Activated CD4-positive, alpha-beta T cell treated with anti-CD3 and anti-CD28 coated beads, Interleukin-2, amount 10 ng/mL, durations not matched to agents 7 days and 5 days (primary cell): ENCODE measurements around the gene CDCA7L. TPM values are rescaled to one million over a fixed set of nuclear protein-coding genes. Genes with fewer than 3 reads are reported as not detected.

Experiments
- CTCF ChIA-PET: fragments of 350-600 bp; sonication (Branson Sonifier 250); formaldehyde crosslinking; loops from one replicate; lab custom pipeline; 2021; ENCODE audit warnings: antibody characterized with exemption; lab: Charles Lee
- POLR2A ChIA-PET: fragments of 350-600 bp; sonication (Branson Sonifier 250); formaldehyde crosslinking; loops from one replicate; lab custom pipeline; 2021; ENCODE audit warnings: antibody characterized with exemption; lab: Charles Lee
- DNase-seq: peaks from one replicate; pipeline ENCODE4 v3.0.0-alpha.2; 2020
- H3K27ac Mint-ChIP-seq: one replicate; pipeline ENCODE4 v1.8.0; 2021; ENCODE audit warnings: mild to moderate bottlenecking, moderate library complexity, mixed read lengths
- H3K27me3 Mint-ChIP-seq: one replicate; pipeline ENCODE4 v1.8.0; 2021; ENCODE audit warnings: mixed read lengths
- H3K36me3 Mint-ChIP-seq: one replicate; pipeline ENCODE4 v1.8.0; 2021; ENCODE audit warnings: low read depth, mixed read lengths
- H3K4me1 Mint-ChIP-seq: one replicate; pipeline ENCODE4 v1.8.0; 2021; ENCODE audit warnings: mixed read lengths
- H3K4me3 Mint-ChIP-seq: one replicate; pipeline ENCODE4 v1.8.0; 2021; ENCODE audit warnings: mild to moderate bottlenecking, moderate library complexity, mixed read lengths
- H3K9me3 Mint-ChIP-seq: one replicate; pipeline ENCODE4 v1.8.0; 2021; ENCODE audit warnings: mixed read lengths
- total RNA-seq, 2 experiments: library from RNA; stranded (reverse); gene quantifications; one replicate each; pipeline ENCODE4 v1.2.3, GENCODE V29; 2021

The CDCA7L gene
- total RNA-seq, 2 experiments from 2014 or later = 61.8 to 69.2 TPM

- no peak for DNase-seq
- CTCF ChIA-PET = no interaction called here
- Mint-ChIP-seq H3K9me3 (no peaks in the 10 kb centered on the region), H3K27me3 (no peaks in the 10 kb centered on the region), H3K36me3 (peaks cover 39% of the 10 kb centered on the region), H3K27ac (no peak overlapping the region), H3K4me1 (no peaks in the 10 kb centered on the region), H3K4me3 (no peak overlapping the region)
- POLR2A ChIA-PET = no interaction called here
Observed at GRCh38 chr7:21915140-21915539, 30.6 kb downstream of the CDCA7L start.

GRCh38 chr7:21914671-21915070 is 31.0 kb downstream of the CDCA7L start:
- Mint-ChIP-seq H3K36me3 (peaks cover 42% of the 10 kb centered on the region), H3K27ac (no peak overlapping the region), H3K4me3 (no peak overlapping the region), H3K9me3 (no peaks in the 10 kb centered on the region), H3K4me1 (no peaks in the 10 kb centered on the region), H3K27me3 (no peaks in the 10 kb centered on the region)
- ChIA-PET POLR2A (no interaction called here), CTCF (no interaction called here)
- no peak for DNase-seq

GRCh38 chr7:21912931-21913780 is 32.5 kb downstream of the CDCA7L start:
- no peak for DNase-seq
- ChIA-PET CTCF (interaction anchor here (0.9 kb wide), 1 partner anchor 10 kb away, joined by 5 read pairs; no protein-coding TSS in a partner anchor), POLR2A (no interaction called here)
- H3K36me3 Mint-ChIP-seq = peaks cover 45% of the 10 kb centered on the region
- H3K27me3 Mint-ChIP-seq = no peaks in the 10 kb centered on the region
- H3K4me3 Mint-ChIP-seq = no peak overlapping the region
- H3K27ac Mint-ChIP-seq = no peak overlapping the region
- no peaks in the 10 kb centered on the region for H3K9me3 Mint-ChIP-seq
- no peaks in the 10 kb centered on the region for H3K4me1 Mint-ChIP-seq

- DNase-seq = no peak
- CTCF ChIA-PET = interaction anchor here (0.9 kb wide), 1 partner anchor 11 kb away, joined by 5 read pairs; no protein-coding TSS in a partner anchor
- H3K4me1 Mint-ChIP-seq = no peaks in the 10 kb centered on the region
- H3K4me3 Mint-ChIP-seq = no peak overlapping the region
- H3K9me3 Mint-ChIP-seq = no peaks in the 10 kb centered on the region
- no peaks in the 10 kb centered on the region for H3K27me3 Mint-ChIP-seq
- POLR2A ChIA-PET = no interaction called here
- no peak overlapping the region for H3K27ac Mint-ChIP-seq
- H3K36me3 Mint-ChIP-seq = peaks cover 49% of the 10 kb centered on the region
Observed at GRCh38 chr7:21912305-21912704, 33.4 kb downstream of the CDCA7L start.

- H3K27me3 Mint-ChIP-seq = no peaks in the 10 kb centered on the region
- H3K36me3 Mint-ChIP-seq = peaks cover 48% of the 10 kb centered on the region
- no peak overlapping the region for H3K27ac Mint-ChIP-seq
- no peaks in the 10 kb centered on the region for H3K9me3 Mint-ChIP-seq
- POLR2A ChIA-PET = no interaction called here
- DNase-seq = no peak
- H3K4me3 Mint-ChIP-seq = no peak overlapping the region
- CTCF ChIA-PET = interaction anchor here (0.6 kb wide), 1 partner anchor 695 kb away, joined by 3 read pairs; no protein-coding TSS in a partner anchor
- no peaks in the 10 kb centered on the region for H3K4me1 Mint-ChIP-seq
Observed at GRCh38 chr7:21911341-21911875, 34.3 kb downstream of the CDCA7L start.

GRCh38 chr7:21910253-21910652 is 35.4 kb downstream of the CDCA7L start:
- DNase-seq = no peak
- ChIA-PET POLR2A (no interaction called here), CTCF (interaction anchor here (1.4 kb wide), 1 partner anchor 9 kb away, joined by 4 read pairs; no protein-coding TSS in a partner anchor)
- H3K27me3 Mint-ChIP-seq = no peaks in the 10 kb centered on the region
- no peak overlapping the region for H3K27ac Mint-ChIP-seq
- H3K9me3 Mint-ChIP-seq = no peaks in the 10 kb centered on the region
- peaks cover 51% of the 10 kb centered on the region for H3K36me3 Mint-ChIP-seq
- no peak overlapping the region for H3K4me3 Mint-ChIP-seq
- no peaks in the 10 kb centered on the region for H3K4me1 Mint-ChIP-seq

- H3K4me3 Mint-ChIP-seq = no peak overlapping the region
- no peaks in the 10 kb centered on the region for H3K27me3 Mint-ChIP-seq
- ChIA-PET CTCF (interaction anchor here (1.2 kb wide), 1 partner anchor 12 kb away, joined by 4 read pairs; no protein-coding TSS in a partner anchor), POLR2A (no interaction called here)
- no peak for DNase-seq
- peaks cover 50% of the 10 kb centered on the region for H3K36me3 Mint-ChIP-seq
- H3K27ac Mint-ChIP-seq = no peak overlapping the region
- no peaks in the 10 kb centered on the region for H3K4me1 Mint-ChIP-seq
- H3K9me3 Mint-ChIP-seq = no peaks in the 10 kb centered on the region
Observed at GRCh38 chr7:21908746-21909145, 37.0 kb downstream of the CDCA7L start.

- no peaks in the 10 kb centered on the region for H3K27me3 Mint-ChIP-seq
- H3K36me3 Mint-ChIP-seq = peaks cover 75% of the 10 kb centered on the region
- no peak for DNase-seq
Observed at GRCh38 chr7:21903020-21903786, 42.5 kb downstream of the CDCA7L start.

GRCh38 chr7:21902240-21902639 is 43.5 kb downstream of the CDCA7L start:
- ChIA-PET POLR2A (no interaction called here), CTCF (no interaction called here)
- DNase-seq = no peak
- H3K9me3 Mint-ChIP-seq = peaks cover 4% of the 10 kb centered on the region
- no peak overlapping the region for H3K4me3 Mint-ChIP-seq
- no peaks in the 10 kb centered on the region for H3K27me3 Mint-ChIP-seq
- peaks cover 78% of the 10 kb centered on the region for H3K36me3 Mint-ChIP-seq
- no peak overlapping the region for H3K27ac Mint-ChIP-seq
- H3K4me1 Mint-ChIP-seq = peaks cover 21% of the 10 kb centered on the region

More at GRCh38 chr7:21903020-21903786, 42.5 kb downstream of the CDCA7L start:
- Mint-ChIP-seq H3K4me1 (peaks cover 13% of the 10 kb centered on the region), H3K4me3 (no peak overlapping the region), H3K27ac (no peak overlapping the region), H3K9me3 (peaks cover 2% of the 10 kb centered on the region)
- ChIA-PET POLR2A (no interaction called here), CTCF (no interaction called here)

GRCh38 chr7:21898265-21898930 is 47.3 kb downstream of the CDCA7L start:
- H3K4me1 Mint-ChIP-seq = peaks cover 24% of the 10 kb centered on the region
- peak overlapping the region; percentile 68 for H3K4me3 Mint-ChIP-seq
- H3K27ac Mint-ChIP-seq = peak overlapping the region; percentile 97
- no peaks in the 10 kb centered on the region for H3K27me3 Mint-ChIP-seq
- POLR2A ChIA-PET = no interaction called here
- CTCF ChIA-PET = interaction anchor here (2.0 kb wide), 1 partner anchor 28 kb away, joined by 5 read pairs; no protein-coding TSS in a partner anchor
- DNase-seq = peak; percentile 50
- H3K36me3 Mint-ChIP-seq = peaks cover 60% of the 10 kb centered on the region
- H3K9me3 Mint-ChIP-seq = peaks cover 4% of the 10 kb centered on the region

GRCh38 chr7:21893401-21893800 is 52.3 kb downstream of the CDCA7L start:
- DNase-seq = no peak
- no peak overlapping the region for H3K27ac Mint-ChIP-seq
- H3K4me1 Mint-ChIP-seq = peaks cover 13% of the 10 kb centered on the region
- POLR2A ChIA-PET = no interaction called here
- H3K27me3 Mint-ChIP-seq = no peaks in the 10 kb centered on the region
- H3K4me3 Mint-ChIP-seq = no peak overlapping the region
- peaks cover 3% of the 10 kb centered on the region for H3K9me3 Mint-ChIP-seq
- H3K36me3 Mint-ChIP-seq = peaks cover 18% of the 10 kb centered on the region
- CTCF ChIA-PET = no interaction called here

GRCh38 chr7:21891291-21891690 is 54.4 kb downstream of the CDCA7L start:
- H3K27ac Mint-ChIP-seq = no peak overlapping the region
- H3K27me3 Mint-ChIP-seq = no peaks in the 10 kb centered on the region
- no peak for DNase-seq
- H3K36me3 Mint-ChIP-seq = peaks cover 6% of the 10 kb centered on the region
- peaks cover 2% of the 10 kb centered on the region for H3K9me3 Mint-ChIP-seq
- no peaks in the 10 kb centered on the region for H3K4me1 Mint-ChIP-seq
- H3K4me3 Mint-ChIP-seq = no peak overlapping the region
- ChIA-PET POLR2A (no interaction called here), CTCF (interaction anchor here (0.5 kb wide), 1 partner anchor 495 kb away, joined by 3 read pairs; no protein-coding TSS in a partner anchor)
